ENCODE data around the gene MOB3A. TPM values are rescaled to one million over a fixed set of nuclear protein-coding genes. Genes with fewer than 3 reads are reported as not detected.

The MOB3A gene
- total and polyA plus RNA-seq, 9 of the 15 experiments (the other 6 are each of a cell fraction or from before 2014, with no cell fraction given) = 1.1 to 24.1 (median 6.0) TPM

DNA sequence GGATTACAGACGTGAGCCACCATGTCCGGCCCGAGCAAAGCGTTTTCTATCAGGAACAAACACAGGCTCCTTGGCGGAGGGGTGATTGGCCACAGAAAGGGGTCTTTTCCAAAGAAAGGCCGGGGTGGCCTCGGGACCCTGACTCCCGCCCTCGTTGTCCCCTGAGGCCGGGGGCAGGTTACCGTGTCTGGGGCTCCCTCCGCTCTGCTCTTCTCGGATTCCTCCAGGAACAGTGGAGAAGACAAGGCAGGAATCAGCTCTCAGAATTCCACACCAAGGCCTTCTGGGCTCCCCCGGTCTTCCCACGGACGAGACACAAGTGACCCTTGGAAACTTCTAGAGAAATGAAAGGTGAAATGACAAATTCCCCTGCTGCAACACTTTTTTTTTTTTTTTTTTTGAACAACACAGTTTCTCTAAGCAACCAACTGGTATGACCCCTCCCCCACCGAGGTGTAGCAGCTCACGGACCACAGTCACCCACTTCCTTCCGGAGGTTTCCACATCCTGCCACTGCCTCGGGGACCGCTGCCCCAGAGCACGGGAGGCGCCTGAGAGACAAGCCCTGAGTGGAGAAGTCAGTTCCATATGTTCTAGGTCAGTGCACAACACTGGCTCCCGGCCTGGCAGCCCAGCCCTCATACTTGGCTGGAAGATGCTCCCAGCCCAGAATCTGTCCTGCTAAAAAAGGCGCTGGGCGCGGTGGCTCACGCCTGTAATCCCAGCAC is 11.0 kb downstream of the MOB3A start (continued):
- TF ChIP-seq, protein P1, sequence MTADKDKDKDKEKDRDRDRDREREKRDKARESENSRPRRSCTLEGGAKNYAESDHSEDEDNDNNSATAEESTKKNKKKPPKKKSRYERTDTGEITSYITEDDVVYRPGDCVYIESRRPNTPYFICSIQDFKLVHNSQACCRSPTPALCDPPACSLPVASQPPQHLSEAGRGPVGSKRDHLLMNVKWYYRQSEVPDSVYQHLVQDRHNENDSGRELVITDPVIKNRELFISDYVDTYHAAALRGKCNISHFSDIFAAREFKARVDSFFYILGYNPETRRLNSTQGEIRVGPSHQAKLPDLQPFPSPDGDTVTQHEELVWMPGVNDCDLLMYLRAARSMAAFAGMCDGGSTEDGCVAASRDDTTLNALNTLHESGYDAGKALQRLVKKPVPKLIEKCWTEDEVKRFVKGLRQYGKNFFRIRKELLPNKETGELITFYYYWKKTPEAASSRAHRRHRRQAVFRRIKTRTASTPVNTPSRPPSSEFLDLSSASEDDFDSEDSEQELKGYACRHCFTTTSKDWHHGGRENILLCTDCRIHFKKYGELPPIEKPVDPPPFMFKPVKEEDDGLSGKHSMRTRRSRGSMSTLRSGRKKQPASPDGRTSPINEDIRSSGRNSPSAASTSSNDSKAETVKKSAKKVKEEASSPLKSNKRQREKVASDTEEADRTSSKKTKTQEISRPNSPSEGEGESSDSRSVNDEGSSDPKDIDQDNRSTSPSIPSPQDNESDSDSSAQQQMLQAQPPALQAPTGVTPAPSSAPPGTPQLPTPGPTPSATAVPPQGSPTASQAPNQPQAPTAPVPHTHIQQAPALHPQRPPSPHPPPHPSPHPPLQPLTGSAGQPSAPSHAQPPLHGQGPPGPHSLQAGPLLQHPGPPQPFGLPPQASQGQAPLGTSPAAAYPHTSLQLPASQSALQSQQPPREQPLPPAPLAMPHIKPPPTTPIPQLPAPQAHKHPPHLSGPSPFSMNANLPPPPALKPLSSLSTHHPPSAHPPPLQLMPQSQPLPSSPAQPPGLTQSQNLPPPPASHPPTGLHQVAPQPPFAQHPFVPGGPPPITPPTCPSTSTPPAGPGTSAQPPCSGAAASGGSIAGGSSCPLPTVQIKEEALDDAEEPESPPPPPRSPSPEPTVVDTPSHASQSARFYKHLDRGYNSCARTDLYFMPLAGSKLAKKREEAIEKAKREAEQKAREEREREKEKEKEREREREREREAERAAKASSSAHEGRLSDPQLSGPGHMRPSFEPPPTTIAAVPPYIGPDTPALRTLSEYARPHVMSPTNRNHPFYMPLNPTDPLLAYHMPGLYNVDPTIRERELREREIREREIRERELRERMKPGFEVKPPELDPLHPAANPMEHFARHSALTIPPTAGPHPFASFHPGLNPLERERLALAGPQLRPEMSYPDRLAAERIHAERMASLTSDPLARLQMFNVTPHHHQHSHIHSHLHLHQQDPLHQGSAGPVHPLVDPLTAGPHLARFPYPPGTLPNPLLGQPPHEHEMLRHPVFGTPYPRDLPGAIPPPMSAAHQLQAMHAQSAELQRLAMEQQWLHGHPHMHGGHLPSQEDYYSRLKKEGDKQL (CRISPR knock-in tag; IDR thresholded peaks at IDR 0.05; ENCODE audit: borderline replicate concordance) = no peak
- no peak for TF ChIP-seq RHOXF2B (CRISPR knock-in tag; conservative IDR thresholded peaks at IDR 0.05)
- TF ChIP-seq ZNF76 (CRISPR knock-in tag; IDR thresholded peaks at IDR 0.05; ENCODE audit: borderline replicate concordance) = no peak
- peak; percentile 49; the same call in 1 of the 2 replicates for TF ChIP-seq SPI1 (IDR thresholded peaks at IDR 0.05; ENCODE audit: borderline replicate concordance, low read depth, low read length)
- TF ChIP-seq GABPB1 (CRISPR knock-in tag; IDR thresholded peaks at IDR 0.05) = peak; percentile 77; the same call in 1 of the 2 replicates
- TF ChIP-seq ETV5 (CRISPR knock-in tag; IDR thresholded peaks at IDR 0.05; ENCODE audit: low read depth) = peak; percentile 89
- no peak for TF ChIP-seq SNIP1 (IDR thresholded peaks at IDR 0.05; ENCODE audit: low read depth)
- peak; percentile 52 for TF ChIP-seq RBFOX2 (IDR thresholded peaks at IDR 0.05; ENCODE audit: low read depth, low read length)
- TF ChIP-seq GABPA (tag; conservative IDR thresholded peaks at IDR 0.05; ENCODE audit: low read depth) = peak; percentile 89
- TF ChIP-seq NFE2L1 (tag; IDR thresholded peaks at IDR 0.05; ENCODE audit: borderline replicate concordance, low read depth) = no peak
- peak; percentile 59; the same call in 1 of the 2 replicates for TF ChIP-seq LEF1 (IDR thresholded peaks at IDR 0.05)
- TF ChIP-seq, protein P2, sequence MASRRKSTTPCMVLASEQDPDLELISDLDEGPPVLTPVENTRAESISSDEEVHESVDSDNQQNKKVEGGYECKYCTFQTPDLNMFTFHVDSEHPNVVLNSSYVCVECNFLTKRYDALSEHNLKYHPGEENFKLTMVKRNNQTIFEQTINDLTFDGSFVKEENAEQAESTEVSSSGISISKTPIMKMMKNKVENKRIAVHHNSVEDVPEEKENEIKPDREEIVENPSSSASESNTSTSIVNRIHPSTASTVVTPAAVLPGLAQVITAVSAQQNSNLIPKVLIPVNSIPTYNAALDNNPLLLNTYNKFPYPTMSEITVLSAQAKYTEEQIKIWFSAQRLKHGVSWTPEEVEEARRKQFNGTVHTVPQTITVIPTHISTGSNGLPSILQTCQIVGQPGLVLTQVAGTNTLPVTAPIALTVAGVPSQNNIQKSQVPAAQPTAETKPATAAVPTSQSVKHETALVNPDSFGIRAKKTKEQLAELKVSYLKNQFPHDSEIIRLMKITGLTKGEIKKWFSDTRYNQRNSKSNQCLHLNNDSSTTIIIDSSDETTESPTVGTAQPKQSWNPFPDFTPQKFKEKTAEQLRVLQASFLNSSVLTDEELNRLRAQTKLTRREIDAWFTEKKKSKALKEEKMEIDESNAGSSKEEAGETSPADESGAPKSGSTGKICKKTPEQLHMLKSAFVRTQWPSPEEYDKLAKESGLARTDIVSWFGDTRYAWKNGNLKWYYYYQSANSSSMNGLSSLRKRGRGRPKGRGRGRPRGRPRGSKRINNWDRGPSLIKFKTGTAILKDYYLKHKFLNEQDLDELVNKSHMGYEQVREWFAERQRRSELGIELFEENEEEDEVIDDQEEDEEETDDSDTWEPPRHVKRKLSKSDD (conservative IDR thresholded peaks at IDR 0.05; ENCODE audit: low read length) = no peak
- no peak for TF ChIP-seq GATA2 (CRISPR knock-in tag; IDR thresholded peaks at IDR 0.05)
- no peak for TF ChIP-seq GTF2F1 (IDR thresholded peaks at IDR 0.05; ENCODE audit: low read depth, low read length)
- TF ChIP-seq ZNF384 (IDR thresholded peaks at IDR 0.05; ENCODE audit: low read depth, low read length) = peak; percentile 93
- TF ChIP-seq EP400 (IDR thresholded peaks at IDR 0.05) = no peak
- TF ChIP-seq JUNB (CRISPR knock-in tag; conservative IDR thresholded peaks at IDR 0.05) = no peak

Data from K562 (cell line).